Lower lobe of right lung (tissue), 2 donors: Measurements from ENCODE around the gene MID2. TPM values are rescaled to one million over a fixed set of nuclear protein-coding genes. Genes with fewer than 3 reads are reported as not detected.
A peak's percentile ranks its signal among the peaks of the same experiment; 100 is the strongest.

Experiments
- ATAC-seq, 2 donors: fragments of 200-7000 bp; cut with Tn5 transposase; one replicate each; pipeline ENCODE4 v1.9.1; 2020 to 2022; ENCODE audit warnings: mild to moderate bottlenecking in 2 of 2, moderate library complexity in 2 of 2
- DNase-seq: peaks from one replicate; pipeline ENCODE4 v3.0.0-alpha.2; 2020
- H3K27ac ChIP-seq: fragments of 200-600 bp; one replicate; pipeline ENCODE4 v1.8.0; 2022
- H3K27me3 ChIP-seq: fragments of 200-600 bp; one replicate; pipeline ENCODE4 v1.8.0; 2022; ENCODE audit warnings: low read depth
- H3K36me3 ChIP-seq: fragments of 200-600 bp; one replicate; pipeline ENCODE4 v1.8.0; 2022; ENCODE audit warnings: mild to moderate bottlenecking
- H3K4me1 ChIP-seq: fragments of 200-600 bp; one replicate; pipeline ENCODE4 v1.8.0; 2022
- H3K4me3 ChIP-seq: fragments of 200-600 bp; one replicate; pipeline ENCODE4 v1.8.0; 2022; ENCODE audit warnings: mild to moderate bottlenecking
- H3K9me3 ChIP-seq: fragments of 200-600 bp; one replicate; pipeline ENCODE4 v1.8.0; 2022
- CTCF ChIP-seq: fragments of 200-600 bp; IDR thresholded peaks from one replicate; pipeline ENCODE4 v1.8.0; 2022; ENCODE audit warnings: antibody characterized with exemption, mild to moderate bottlenecking
- intact Hi-C: fragments of 100-400 bp; cut with DNase I; formaldehyde crosslinking; loops from one replicate; pipeline ENCODE4 v1.11.0; 2022
- total RNA-seq: library from RNA; stranded (reverse); fragmentation: NEBNext Ultra II Directional; extraction: Animal tissue kit (Norgen Biotek cat#: 25700); gene quantifications from one replicate; pipeline ENCODE4 v1.2.1, GENCODE V29; 2021
- donor health status: DM: no; HTN: yes; CAD: no; lungs with severe emphysema.

Gene MID2
- total RNA-seq, 1 donor from 2014 or later = 20.3 TPM

DNA sequence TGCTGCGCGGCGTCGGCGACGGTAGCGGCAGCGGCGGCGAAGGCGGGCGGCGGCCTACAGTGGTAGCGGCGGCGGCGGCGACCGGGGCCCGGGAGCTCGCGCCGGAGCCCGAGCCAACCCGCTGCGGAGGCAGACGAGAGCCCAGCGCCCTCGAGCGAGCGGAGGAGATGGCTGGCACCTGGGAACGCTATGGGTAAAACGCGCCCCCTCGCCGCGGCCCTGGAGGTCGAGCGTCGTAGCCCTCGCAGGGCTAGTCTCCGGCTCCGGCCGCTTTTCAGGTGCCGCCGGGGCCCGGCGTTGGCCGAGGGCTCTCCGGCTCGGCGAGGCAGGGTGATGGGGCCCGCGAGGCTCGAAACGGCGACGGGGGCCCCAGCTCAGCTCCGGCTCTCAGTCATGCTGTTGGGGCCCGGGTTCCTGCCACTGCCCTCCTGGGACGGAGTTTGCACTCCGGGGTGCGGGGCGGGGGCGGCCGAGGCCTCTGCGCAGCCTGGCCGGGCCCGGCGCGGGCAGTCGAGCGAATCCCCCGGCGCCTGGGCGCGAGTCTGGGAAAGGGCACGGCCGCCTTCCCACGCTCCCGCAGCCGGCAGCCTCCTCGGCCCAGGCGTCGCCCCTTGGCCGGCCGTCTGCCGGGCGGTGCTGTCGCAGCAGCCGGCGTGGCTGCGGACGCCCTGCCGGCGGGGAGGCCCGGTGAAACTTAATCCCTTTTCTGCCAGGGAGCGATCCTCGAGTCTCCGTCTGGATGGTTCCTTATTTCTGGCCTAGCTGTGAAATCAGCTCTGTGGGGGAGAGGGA, 768 bp downstream of the MID2 start:
- H3K4me1 ChIP-seq = peaks cover 14% of the 10 kb centered on the region
- H3K9me3 ChIP-seq = no peaks in the 10 kb centered on the region

GRCh38 chrX:107827030-107827831, 1.6 kb downstream of the MID2 start:
- Histone ChIP-seq H3K27me3 (no peaks in the 10 kb centered on the region), H3K36me3 (no peaks in the 10 kb centered on the region), H3K4me3 (peak overlapping the region; percentile 59), H3K27ac (peak overlapping the region; percentile 89), H3K4me1 (peaks cover 14% of the 10 kb centered on the region), H3K9me3 (no peaks in the 10 kb centered on the region)
- intact Hi-C loops = no loop called here
- no peak for TF ChIP-seq CTCF
- ATAC-seq (peak; percentile 16 to 19), DNase-seq (no peak)

More for the DNA sequence above, 768 bp downstream of the MID2 start:
- no peak for TF ChIP-seq CTCF
- H3K27me3 ChIP-seq = no peaks in the 10 kb centered on the region
- peak; percentile 76 to 78 for ATAC-seq
- H3K4me3 ChIP-seq = peak overlapping the region; percentile 59
- intact Hi-C loops = no loop called here
- no peaks in the 10 kb centered on the region for H3K36me3 ChIP-seq
- peak; percentile 55 for DNase-seq
- peak overlapping the region; percentile 89 for H3K27ac ChIP-seq

- H3K27me3 ChIP-seq = no peaks in the 10 kb centered on the region
- no peak for ATAC-seq
- H3K9me3 ChIP-seq = no peaks in the 10 kb centered on the region
- intact Hi-C loops = no loop called here
- no peak for DNase-seq
- H3K36me3 ChIP-seq = no peaks in the 10 kb centered on the region
- no peak overlapping the region for H3K4me3 ChIP-seq
- H3K27ac ChIP-seq = no peak overlapping the region
- no peak for TF ChIP-seq CTCF
- peaks cover 14% of the 10 kb centered on the region for H3K4me1 ChIP-seq
Observed at GRCh38 chrX:107827852-107828251, 2.2 kb downstream of the MID2 start.

DNA sequence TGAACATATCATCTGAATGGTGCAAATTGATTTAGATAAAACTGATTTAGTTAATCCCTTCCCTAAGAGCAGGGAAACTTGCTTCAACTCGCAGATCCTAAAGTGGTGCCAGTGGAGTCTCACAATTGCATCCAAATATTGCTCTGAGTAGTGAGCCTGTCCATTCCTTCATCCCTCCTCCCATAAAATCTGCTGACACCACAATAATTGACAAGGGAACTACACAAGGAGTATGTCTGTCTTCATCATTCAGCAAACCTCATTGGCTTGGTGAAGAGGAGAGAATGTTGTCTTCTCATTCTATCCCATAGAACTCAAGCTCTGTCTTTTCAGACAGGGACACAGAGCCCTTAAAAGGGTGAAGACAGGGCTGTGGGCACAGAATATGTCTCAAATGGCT, 4.2 kb downstream of the MID2 start:
- no peak for ATAC-seq
- no peak overlapping the region for H3K4me3 ChIP-seq
- TF ChIP-seq CTCF = no peak
- H3K36me3 ChIP-seq = no peaks in the 10 kb centered on the region
- intact Hi-C loops = no loop called here
- H3K4me1 ChIP-seq = peaks cover 5% of the 10 kb centered on the region
- no peak overlapping the region for H3K27ac ChIP-seq
- no peak for DNase-seq
- no peaks in the 10 kb centered on the region for H3K27me3 ChIP-seq
- no peaks in the 10 kb centered on the region for H3K9me3 ChIP-seq

DNA sequence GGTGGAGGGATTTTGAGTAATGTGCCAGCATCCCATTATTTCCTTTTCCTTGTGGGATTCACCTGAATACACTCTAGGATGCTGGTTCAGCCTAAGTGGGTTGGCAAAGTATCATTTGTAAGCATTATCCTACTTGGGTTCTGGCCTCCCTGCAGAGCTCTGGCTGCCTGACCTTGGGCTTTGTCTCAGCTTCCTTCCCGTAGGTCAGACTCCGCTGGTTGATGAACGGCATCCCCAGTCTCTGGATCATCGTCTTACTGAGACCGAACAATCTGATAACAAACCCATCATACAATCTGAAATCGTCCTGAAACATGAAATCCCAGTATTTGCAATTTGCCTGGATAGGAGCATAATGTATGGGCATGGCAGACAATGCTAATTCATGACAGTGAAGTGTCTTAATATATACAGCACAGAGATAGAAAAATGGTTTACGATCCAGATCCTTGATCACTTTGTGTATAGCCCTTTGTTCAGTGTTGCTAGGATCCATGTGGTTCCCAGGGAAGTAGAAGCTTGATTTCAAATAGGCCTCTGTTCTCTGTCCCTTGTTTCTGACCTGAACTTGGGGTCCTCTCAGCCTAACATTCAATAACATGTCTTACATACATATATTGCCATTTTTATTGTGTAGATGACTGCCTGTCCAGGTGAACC, 5.5 kb downstream of the MID2 start:
- intact Hi-C loops = no loop called here
- peaks cover 5% of the 10 kb centered on the region for H3K4me1 ChIP-seq
- no peak overlapping the region for H3K4me3 ChIP-seq
- no peaks in the 10 kb centered on the region for H3K27me3 ChIP-seq
- H3K9me3 ChIP-seq = no peaks in the 10 kb centered on the region
- no peak overlapping the region for H3K27ac ChIP-seq
- DNase-seq = no peak
- no peak for ATAC-seq
- no peak for TF ChIP-seq CTCF
- no peaks in the 10 kb centered on the region for H3K36me3 ChIP-seq
